ENCODE measurements around the gene SNN.

The SNN gene

DNA sequence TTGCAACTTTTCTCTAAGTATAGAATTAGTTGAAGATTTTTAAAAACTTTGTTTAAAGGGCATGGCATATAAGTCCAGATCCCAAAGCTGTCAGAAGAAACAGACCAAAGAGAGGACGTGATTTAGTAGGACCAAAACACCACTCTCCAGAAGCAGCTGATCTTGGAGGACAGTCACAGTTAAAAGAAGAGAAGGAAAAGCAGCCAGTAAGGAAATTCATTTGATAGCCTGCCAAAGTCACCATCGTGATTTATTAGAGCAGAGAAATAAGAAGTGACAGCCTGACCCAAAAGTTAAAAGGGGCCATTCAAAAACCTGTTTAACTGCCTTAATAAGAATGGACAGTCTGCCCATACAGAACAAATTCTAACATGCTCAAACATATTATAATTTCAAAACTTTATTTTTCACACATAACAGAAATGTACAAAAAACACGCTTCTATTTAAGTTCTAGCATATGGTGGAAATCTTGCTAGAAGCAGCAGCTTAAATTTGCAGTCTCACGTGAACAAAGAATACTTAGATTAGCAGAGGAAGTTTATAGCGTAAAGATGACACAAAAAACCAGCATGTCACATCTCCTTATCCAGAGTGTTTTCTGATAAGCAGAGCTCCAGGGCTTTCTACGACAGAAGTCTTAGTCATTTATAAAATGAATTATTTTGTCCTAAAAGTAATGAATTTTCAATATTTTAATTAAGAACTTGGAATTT, 37.2 kb downstream of the SNN start:
- DNase-seq = no peak

DNA sequence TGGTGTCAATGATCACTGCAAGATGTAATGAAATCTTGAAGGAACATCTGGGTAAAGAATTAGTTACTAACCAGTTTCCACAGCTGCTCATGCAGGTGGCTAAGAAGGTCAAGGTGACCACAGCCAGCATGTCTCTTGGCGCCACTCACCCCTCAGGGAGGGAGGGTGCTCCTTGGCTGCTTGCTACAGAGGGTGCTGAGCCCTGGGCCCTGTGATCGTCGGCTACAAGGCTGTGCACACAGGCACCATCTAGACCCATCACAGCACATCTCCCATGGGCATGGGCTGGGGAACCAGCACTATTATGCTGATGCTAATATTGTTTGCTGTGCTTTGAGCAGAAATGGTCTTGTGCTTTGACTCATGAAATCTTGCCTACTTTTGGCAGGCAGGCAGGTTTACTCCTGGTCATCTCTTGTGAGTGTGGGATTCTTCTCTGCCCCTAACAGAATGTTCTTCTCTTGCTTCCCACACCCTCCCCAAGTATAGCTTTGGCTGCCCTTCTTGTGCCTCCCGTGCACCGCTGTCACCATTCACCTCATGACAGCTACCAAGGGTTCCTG, 38.0 kb downstream of the SNN start:
- DNase-seq = no peak

DNA sequence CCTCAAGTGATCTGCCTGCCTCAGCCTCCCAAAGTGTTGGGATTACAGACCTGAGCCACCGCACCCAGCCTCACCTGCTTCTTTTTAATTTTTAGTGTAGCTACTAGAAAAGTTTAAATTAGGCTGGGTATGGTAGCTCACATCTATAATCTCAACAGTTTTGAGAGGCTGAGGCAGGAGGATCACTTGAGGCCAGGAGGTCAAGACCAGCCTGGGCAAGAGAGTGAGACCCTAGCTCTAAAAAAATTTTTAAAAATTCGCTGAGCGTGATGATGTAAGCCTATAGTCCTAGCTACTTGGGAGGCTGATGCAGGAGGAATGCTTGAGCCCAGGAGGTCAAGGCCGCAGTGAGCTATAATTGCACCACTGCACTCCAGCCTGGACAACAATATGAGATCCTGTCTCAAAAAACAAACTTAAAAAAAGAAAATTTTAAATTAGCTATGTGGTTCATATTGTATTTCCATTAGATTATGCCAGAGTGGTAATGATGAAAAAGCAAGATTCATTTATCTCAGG, 39.5 kb downstream of the SNN start:
- DNase-seq = no peak

DNA sequence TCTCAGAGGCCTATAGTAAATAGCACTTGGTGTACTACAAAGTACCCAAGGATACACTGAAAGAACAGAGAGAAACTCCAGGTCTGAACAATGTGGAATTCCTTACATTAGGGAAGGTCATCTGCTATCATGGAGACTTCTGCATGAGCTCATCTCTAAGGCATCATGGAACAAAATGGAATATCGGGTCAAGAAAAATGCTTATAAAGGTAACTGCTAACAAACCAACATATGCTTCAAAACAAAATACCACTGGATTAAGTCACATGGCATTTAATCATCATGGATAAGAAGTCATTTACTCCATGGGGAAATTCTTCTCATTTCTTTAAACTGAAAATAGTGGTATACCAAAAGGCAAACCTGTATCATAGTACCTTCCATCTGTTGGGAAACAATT, 40.2 kb downstream of the SNN start:
- no peak for DNase-seq

DNA sequence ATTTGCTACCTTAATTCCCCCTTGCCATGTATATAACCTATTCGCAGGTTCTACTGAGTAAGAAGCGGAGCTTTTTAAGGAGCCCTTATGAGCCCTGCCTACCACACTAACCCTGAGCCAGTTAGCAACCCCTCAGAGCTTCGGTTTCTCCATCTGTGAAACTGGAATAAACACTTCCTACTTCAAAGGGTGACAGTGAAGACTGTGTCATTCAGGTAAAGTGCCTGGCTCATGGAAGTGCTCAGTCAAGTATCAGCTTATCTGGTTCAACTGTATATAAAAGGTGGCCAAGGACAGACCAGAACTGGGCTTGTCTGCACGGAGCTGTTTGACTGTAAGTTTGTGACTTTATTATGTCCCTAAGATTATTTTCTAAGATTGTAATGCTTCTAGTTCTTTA, 43.4 kb downstream of the SNN start:
- DNase-seq = no peak

DNA sequence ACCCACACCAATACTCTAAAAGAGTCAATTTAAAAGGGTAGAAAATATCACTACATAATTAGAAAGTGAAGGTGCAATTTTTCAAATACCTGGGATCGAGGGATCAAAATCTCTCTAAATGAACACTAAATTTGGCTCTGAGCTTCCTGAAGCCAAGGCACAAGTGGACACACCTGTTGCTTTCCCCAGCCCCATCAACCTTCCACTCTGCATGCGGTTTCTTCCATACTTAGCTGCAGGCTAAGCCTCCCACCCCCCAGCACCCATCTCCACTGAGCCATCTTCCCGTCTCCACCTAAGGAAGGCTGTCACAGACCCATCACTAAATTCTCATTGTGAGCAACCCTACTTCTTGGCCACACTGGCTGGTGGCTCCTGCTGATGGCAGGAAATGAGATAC, 43.9 kb downstream of the SNN start:
- DNase-seq = no peak

DNA sequence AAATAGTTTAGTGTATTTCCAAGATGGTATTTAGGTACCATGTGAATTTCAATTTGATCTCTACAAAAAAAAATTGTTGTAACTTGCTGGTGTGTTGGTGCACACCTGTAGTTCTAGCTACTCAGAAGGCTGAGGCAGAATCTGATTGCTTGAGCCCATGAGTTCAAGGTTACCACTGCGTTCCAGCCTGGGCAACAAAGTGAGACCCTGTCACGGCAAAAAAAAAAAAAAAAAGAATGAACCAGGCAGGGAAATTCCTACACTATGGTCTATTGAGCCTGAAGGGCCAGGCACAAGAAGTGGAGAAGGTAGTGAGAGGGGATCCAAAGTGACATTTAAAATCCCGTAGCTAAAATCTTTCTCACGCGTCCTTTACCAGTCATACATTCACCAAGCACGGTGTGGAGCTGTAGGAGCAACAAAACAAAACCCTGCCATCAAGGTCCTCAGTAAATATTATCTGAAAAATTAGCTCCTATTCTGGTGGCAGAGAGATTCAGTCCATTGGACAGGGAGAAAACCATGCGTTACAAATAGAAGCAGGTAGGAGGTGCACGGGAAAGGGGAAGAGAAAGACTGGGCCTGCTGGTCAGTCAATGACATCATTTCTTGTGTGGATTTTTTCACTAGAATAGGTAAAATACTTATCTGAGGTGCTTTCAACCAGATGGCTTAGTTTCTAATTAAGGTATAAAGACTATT, 47.1 kb downstream of the SNN start:
- DNase-seq = no peak

DNA sequence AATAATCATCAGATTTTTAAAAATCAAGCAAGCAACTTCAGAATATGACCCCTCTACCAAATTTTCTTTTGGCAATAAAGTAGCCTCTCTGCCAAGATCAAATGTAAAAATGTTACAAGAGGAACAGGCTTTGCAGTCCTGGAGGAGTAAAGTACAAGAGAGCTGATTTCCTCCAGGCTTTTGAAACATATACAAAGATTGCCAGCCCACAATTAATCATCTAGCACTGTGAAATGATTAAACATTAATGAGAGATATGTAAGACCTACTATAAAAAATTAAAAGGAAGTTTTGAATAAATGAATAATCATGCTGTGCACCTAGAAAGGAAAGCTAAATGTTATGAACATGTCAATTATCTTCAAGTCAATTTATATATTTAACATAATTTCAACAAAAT, 48.1 kb downstream of the SNN start:
- no peak for DNase-seq

DNA sequence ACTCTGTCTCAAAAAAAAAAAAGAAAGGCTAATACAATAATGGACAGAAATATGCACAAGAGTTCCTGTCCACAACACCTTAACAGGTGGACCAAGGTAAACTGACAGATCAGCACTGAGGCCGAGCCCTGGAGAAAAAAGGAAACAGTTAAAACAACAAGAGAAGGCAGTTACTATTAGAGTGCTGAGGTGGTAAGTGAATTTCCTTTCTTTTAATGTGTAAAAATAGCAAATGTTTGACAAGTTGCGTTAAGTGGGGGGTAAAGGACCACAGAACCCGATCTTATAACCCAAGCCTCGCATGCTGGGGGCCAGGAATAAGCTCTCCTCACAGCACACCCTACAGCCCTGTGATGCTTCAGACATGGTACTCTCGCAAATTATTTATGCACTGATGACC, 49.6 kb downstream of the SNN start:
- no peak for DNase-seq

DNA sequence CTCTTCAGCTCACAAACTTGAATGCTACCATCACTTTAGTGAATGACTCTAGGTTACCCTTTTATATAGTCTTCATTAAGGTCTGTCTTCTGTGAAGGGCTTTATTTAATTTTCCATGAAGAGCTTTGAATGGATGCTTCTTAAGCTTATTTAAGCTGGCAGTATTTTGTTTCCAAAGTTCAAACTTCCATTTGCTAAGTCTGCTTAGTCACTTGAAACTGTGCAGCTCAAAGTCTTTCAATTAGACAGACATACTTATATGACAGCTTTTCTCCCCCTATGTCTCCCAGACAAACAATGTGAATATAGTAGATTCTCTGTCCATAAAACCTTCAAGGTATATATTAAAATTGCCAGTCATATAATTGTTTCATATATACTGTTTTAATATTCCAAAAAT, 50.9 kb downstream of the SNN start:
- no peak for DNase-seq

DNA sequence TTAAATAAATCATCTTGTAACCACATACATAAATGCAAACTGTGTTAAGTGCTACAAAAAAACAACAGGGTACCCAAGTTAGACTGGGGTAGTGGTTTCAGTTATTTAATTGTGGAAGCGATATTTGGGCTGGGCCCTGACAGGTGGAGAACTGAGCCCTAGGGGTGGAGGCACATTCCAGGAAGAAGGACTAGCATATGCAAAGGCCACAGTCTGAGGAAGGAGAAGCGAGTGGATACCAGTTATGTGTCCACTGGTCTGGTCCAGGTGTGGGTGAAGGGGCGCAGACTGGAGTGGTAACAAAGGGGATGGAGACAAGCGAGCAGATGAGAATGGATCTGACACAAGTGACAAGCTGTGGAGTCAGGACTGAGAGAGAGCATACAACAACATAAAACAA, 51.5 kb downstream of the SNN start:
- no peak for DNase-seq

DNA sequence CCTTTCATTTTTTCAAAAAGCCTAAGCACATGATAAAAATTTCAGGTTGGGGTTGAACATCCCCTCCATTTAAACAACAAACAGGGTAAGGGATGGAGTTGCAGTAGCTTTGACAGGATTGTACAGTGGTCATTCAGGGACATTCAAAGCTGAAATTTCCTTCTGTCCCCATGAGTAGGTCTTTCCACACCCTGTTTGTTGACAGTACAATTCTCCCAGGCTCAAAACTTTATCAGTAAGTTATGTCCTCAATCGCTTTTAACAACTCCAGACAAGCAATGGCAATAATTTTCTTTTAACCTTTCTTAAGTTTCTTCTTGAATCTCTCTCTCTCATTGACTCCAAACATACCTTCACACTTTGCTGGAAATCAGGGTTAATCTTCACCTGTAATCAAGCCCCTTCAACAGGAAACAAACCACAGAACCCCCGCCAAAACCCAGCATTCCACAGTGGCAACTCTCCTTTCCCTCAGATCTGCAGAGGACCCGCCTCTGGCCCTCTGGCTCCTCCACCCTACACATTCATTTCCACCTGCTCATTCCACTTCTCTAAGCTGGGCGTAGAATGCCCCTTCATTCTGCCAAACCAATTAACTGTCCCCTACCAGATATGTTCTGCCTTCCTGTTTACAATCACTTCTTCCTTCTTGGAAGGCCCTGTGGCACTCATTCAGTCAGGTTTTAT, 53.7 kb downstream of the SNN start:
- DNase-seq = no peak

DNA sequence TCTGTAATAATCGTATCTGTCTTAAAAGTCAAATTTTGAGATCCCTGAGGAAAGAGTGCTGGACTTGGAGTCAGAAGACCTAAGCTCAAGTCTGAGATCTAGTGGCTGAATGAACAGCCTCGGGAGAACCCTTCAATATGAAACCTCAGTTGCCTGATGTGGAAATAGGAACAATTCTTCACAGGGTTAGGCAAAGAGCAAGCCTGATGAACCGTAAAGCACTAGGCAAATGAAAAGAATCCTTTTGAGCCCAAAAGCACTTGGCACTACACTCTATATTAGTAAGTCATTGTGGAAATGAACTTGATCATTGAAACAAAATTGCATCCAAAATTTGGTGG, 54.2 kb downstream of the SNN start:
- DNase-seq = no peak

DNA sequence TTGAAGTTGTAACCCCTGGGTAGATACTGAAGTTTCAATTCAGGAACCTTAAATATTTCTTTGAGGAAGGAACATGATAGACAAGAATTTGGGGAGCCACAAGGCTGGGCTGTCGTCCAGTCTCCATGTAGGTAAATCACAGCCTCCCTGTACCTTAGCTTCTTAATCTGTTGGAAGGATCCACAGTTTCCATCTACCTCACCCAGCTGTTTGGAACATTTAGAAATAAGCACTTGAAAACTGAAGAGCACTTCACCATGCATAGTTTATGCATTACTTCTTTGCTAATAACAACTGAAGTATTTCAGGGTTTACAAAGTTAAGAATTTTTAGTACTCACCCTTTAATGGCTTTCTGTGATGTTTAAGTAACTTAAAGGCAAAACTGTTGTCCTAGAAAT, 57.2 kb downstream of the SNN start:
- no peak for DNase-seq

DNA sequence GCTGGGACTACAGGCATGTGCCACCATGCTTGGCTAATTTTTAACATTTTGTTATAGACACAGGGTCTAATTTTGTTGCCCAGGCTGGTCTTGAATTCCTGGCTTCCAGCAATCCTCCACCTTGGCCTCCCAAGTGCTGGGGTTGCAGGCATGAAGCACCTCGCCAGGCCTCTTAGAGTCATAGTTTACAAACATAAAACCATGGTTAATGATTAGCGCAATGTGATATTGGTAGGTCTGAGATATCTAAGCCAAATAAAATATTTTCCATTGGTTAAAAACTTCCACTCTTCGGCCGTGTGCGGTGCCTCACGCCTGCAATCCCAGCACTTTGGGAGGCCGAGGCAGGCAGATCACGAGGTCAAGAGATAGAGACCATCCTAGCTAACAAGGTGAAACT, 57.8 kb downstream of the SNN start:
- no peak for DNase-seq

DNA sequence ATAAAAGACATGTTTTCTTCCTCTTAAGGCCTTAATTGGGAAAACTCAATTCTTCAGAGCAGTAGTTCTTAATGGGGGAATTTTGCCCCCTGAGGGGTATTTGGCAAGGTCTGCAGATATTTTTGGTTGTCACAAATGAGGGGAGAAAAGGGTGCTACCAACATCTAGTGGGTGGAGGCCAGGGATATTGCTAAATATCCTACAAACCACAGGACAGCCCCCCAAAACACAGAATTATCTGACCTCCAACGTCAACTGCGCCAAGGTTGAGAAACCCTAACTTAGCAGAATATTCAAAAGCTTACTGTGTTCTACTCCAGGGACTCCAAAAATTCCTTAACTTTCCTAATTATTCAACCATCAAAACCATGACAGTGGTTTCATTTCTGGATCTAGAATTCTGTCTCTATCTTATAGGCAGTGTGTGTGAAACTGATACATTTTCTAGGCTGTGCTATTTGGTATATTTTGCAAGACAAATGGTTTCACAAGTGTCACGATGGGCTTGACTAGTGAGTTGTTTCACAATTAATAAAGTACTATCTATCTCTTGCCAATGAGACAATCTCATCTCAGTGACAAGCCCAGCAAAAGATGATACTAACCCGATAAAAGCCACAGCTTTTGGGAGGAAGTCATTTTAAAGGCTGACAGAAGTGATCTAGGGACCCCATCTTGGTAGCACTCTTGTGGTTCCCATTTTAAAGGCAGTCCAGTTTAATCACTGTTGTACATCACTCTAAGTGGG, 59.7 kb downstream of the SNN start:
- no peak for DNase-seq

Data from amniotic stem cell (primary cell).